ENCODE measurements around the gene CEP152. TPM values are rescaled to one million over a fixed set of nuclear protein-coding genes. Genes with fewer than 3 reads are reported as not detected.

CEP152 gene
- total and polyA plus RNA-seq, 9 of the 15 experiments (the other 6 are each of a cell fraction or from before 2014, with no cell fraction given): 9.9 to 43.0 (median 23.6) TPM

DNA sequence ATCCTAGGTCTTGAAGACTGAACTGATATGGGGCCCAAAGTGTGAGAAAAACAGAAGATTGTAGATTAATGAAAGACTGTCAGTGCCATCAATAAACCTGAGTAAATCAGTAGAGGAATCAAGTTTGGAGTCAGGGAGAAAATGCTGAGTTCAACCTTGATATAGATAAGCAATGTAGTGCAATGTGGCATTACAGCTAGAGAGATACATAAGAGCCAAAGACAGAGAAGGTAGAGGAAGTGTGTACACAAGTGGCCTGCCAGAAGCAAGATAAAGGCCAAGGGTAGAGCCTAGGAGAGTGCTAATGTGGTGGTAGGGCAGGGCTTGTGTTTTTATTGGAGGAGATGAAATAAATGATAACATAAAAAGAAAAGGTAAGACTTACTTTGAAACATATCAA, 41.1 kb upstream of the CEP152 start (continued):
- TF ChIP-seq, protein P1, sequence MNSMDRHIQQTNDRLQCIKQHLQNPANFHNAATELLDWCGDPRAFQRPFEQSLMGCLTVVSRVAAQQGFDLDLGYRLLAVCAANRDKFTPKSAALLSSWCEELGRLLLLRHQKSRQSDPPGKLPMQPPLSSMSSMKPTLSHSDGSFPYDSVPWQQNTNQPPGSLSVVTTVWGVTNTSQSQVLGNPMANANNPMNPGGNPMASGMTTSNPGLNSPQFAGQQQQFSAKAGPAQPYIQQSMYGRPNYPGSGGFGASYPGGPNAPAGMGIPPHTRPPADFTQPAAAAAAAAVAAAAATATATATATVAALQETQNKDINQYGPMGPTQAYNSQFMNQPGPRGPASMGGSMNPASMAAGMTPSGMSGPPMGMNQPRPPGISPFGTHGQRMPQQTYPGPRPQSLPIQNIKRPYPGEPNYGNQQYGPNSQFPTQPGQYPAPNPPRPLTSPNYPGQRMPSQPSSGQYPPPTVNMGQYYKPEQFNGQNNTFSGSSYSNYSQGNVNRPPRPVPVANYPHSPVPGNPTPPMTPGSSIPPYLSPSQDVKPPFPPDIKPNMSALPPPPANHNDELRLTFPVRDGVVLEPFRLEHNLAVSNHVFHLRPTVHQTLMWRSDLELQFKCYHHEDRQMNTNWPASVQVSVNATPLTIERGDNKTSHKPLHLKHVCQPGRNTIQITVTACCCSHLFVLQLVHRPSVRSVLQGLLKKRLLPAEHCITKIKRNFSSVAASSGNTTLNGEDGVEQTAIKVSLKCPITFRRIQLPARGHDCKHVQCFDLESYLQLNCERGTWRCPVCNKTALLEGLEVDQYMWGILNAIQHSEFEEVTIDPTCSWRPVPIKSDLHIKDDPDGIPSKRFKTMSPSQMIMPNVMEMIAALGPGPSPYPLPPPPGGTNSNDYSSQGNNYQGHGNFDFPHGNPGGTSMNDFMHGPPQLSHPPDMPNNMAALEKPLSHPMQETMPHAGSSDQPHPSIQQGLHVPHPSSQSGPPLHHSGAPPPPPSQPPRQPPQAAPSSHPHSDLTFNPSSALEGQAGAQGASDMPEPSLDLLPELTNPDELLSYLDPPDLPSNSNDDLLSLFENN (IDR thresholded peaks at IDR 0.05; ENCODE audit: low read depth in 2 of 2, low read length in 2 of 2): peak in 1 of 2 experiments; percentile 72; a peak in 1 of 4 replicates
- no peak for TF ChIP-seq SETDB1 (IDR thresholded peaks at IDR 0.05; ENCODE audit: low read length)
- TF ChIP-seq, protein P2, sequence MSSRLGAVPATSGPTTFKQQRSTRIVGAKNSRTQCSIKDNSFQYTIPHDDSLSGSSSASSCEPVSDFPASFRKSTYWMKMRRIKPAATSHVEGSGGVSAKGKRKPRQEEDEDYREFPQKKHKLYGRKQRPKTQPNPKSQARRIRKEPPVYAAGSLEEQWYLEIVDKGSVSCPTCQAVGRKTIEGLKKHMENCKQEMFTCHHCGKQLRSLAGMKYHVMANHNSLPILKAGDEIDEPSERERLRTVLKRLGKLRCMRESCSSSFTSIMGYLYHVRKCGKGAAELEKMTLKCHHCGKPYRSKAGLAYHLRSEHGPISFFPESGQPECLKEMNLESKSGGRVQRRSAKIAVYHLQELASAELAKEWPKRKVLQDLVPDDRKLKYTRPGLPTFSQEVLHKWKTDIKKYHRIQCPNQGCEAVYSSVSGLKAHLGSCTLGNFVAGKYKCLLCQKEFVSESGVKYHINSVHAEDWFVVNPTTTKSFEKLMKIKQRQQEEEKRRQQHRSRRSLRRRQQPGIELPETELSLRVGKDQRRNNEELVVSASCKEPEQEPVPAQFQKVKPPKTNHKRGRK (tag; IDR thresholded peaks at IDR 0.05): no peak
- peak; percentile 74 for TF ChIP-seq NFE2 (IDR thresholded peaks at IDR 0.05; ENCODE audit: low read depth)
- TF ChIP-seq KHSRP (IDR thresholded peaks at IDR 0.05): no peak
- TF ChIP-seq NFXL1 (CRISPR knock-in tag; IDR thresholded peaks at IDR 0.05): no peak
- no peak for TF ChIP-seq MCM2 (IDR thresholded peaks at IDR 0.05; ENCODE audit: low read depth)
- no peak for TF ChIP-seq POLR2A (conservative IDR thresholded peaks at IDR 0.05)
- peak; percentile 84 for TF ChIP-seq NCOR1 (IDR thresholded peaks at IDR 0.05)
- no peak for TF ChIP-seq ZNF57 (CRISPR knock-in tag; IDR thresholded peaks at IDR 0.05)
- TF ChIP-seq, protein P3, sequence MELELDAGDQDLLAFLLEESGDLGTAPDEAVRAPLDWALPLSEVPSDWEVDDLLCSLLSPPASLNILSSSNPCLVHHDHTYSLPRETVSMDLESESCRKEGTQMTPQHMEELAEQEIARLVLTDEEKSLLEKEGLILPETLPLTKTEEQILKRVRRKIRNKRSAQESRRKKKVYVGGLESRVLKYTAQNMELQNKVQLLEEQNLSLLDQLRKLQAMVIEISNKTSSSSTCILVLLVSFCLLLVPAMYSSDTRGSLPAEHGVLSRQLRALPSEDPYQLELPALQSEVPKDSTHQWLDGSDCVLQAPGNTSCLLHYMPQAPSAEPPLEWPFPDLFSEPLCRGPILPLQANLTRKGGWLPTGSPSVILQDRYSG (tag; conservative IDR thresholded peaks at IDR 0.05; ENCODE audit: low read depth): no peak
- peak; percentile 89 for TF ChIP-seq HDAC2 (IDR thresholded peaks at IDR 0.05)
- no peak for TF ChIP-seq TBL1XR1 (IDR thresholded peaks at IDR 0.05; ENCODE audit: low read length in 2 of 2)
- no peak for TF ChIP-seq SIX5 (IDR thresholded peaks at IDR 0.05; ENCODE audit: borderline replicate concordance in 1 of 2, insufficient read depth in 1 of 2, low read depth in 1 of 2, low read length in 2 of 2)
- TF ChIP-seq, protein P4, sequence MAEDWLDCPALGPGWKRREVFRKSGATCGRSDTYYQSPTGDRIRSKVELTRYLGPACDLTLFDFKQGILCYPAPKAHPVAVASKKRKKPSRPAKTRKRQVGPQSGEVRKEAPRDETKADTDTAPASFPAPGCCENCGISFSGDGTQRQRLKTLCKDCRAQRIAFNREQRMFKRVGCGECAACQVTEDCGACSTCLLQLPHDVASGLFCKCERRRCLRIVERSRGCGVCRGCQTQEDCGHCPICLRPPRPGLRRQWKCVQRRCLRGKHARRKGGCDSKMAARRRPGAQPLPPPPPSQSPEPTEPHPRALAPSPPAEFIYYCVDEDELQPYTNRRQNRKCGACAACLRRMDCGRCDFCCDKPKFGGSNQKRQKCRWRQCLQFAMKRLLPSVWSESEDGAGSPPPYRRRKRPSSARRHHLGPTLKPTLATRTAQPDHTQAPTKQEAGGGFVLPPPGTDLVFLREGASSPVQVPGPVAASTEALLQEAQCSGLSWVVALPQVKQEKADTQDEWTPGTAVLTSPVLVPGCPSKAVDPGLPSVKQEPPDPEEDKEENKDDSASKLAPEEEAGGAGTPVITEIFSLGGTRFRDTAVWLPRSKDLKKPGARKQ (CRISPR knock-in tag; IDR thresholded peaks at IDR 0.05): no peak
- TF ChIP-seq CBFB (CRISPR knock-in tag; IDR thresholded peaks at IDR 0.05): no peak
- no peak for TF ChIP-seq PPARD (CRISPR knock-in tag; IDR thresholded peaks at IDR 0.05)
- TF ChIP-seq ETV5 (CRISPR knock-in tag; IDR thresholded peaks at IDR 0.05; ENCODE audit: low read depth): no peak
- no peak for TF ChIP-seq SP1 (CRISPR knock-in tag; IDR thresholded peaks at IDR 0.05)
- TF ChIP-seq CTBP1 (IDR thresholded peaks at IDR 0.05; ENCODE audit: borderline replicate concordance): peak; percentile 36; the same call in 1 of the 2 replicates
- TF ChIP-seq MED1 (CRISPR knock-in tag; IDR thresholded peaks at IDR 0.05; ENCODE audit: borderline replicate concordance): no peak
- no peak for TF ChIP-seq PHTF2 (CRISPR knock-in tag; IDR thresholded peaks at IDR 0.05)
